D721Med (cell line): ENCODE data around the gene CTNNA3.

Experiments
- DNase-seq: peaks from one replicate; pipeline ENCODE4 v3.0.0; 2011; ENCODE audit warnings: low spot score; ENCODE audit not compliant: insufficient read length
- FAIRE-seq: peaks from 2 replicates; lab custom pipeline; 2011; peaks lifted over from hg19 to GRCh38; lab: Jason Lieb, UNC
- TF ChIP-seq, protein P1 (sequence below): IDR thresholded peaks from 2 replicates; pipeline ENCODE4 v1.5.1; 2012; ENCODE audit warnings: mild to moderate bottlenecking, control low read depth; ENCODE audit not compliant: insufficient read depth; ENCODE audit errors: missing control alignments

CTNNA3 gene

DNA sequence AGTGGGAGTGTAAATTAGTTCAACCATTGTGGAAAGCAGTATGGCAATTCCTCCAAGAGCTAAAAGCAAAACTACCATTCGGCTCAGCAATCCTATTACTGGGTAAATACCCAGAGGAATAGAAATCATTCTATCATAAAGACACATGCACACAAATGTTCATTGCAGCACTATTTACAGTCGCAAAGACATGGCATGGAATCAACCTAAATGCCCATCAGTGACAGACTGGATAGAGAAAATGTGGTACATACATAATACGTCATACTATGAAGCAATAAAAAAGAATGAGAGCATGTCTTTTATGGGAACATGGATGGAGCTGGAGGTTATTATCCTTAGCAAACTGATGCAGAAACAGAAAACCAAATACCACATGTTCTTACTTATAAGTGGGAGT is 1646.7 kb downstream of the CTNNA3 start:
- FAIRE-seq (no peak), DNase-seq (no peak)
- TF ChIP-seq, protein P1, sequence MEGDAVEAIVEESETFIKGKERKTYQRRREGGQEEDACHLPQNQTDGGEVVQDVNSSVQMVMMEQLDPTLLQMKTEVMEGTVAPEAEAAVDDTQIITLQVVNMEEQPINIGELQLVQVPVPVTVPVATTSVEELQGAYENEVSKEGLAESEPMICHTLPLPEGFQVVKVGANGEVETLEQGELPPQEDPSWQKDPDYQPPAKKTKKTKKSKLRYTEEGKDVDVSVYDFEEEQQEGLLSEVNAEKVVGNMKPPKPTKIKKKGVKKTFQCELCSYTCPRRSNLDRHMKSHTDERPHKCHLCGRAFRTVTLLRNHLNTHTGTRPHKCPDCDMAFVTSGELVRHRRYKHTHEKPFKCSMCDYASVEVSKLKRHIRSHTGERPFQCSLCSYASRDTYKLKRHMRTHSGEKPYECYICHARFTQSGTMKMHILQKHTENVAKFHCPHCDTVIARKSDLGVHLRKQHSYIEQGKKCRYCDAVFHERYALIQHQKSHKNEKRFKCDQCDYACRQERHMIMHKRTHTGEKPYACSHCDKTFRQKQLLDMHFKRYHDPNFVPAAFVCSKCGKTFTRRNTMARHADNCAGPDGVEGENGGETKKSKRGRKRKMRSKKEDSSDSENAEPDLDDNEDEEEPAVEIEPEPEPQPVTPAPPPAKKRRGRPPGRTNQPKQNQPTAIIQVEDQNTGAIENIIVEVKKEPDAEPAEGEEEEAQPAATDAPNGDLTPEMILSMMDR, result no peak

- no peak for DNase-seq
- FAIRE-seq, result no peak
These were observed 1650.1 kb downstream of the CTNNA3 start for GRCh38 chr10:66045859-66046258.

GRCh38 chr10:66041771-66042170 is 1654.2 kb downstream of the CTNNA3 start:
- FAIRE-seq, result no peak
- DNase-seq, result no peak
- TF ChIP-seq, protein P1, result no peak

More at GRCh38 chr10:66045859-66046258, 1650.1 kb downstream of the CTNNA3 start:
- TF ChIP-seq, protein P1, result no peak

DNA sequence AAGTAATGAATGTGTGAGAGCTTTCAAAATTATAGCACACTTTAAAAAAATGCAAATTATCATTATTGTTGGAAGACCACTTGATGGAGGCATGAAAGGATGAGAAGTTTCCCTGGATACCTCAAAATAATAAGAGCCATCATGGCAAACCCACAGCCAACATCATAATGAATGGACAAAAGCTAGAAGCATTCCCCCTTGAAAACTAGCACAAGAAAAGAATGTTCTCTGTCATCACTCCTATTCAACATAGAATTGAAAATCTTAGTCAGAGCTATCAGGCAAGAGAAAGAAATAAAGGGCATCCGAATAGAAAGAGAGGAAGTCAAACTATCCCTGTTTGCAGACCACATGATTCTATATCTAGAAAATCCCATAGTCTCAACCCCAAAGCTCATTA is 1657.4 kb downstream of the CTNNA3 start:
- DNase-seq, result no peak
- no peak for FAIRE-seq
- TF ChIP-seq, protein P1, result no peak

- DNase-seq (no peak), FAIRE-seq (no peak)
- TF ChIP-seq, protein P1, result no peak
These were observed 1669.7 kb downstream of the CTNNA3 start for GRCh38 chr10:66026321-66026720.

- TF ChIP-seq, protein P1, result no peak
- no peak for FAIRE-seq
- no peak for DNase-seq
These were observed 1670.8 kb downstream of the CTNNA3 start for GRCh38 chr10:66025186-66025585.

DNA sequence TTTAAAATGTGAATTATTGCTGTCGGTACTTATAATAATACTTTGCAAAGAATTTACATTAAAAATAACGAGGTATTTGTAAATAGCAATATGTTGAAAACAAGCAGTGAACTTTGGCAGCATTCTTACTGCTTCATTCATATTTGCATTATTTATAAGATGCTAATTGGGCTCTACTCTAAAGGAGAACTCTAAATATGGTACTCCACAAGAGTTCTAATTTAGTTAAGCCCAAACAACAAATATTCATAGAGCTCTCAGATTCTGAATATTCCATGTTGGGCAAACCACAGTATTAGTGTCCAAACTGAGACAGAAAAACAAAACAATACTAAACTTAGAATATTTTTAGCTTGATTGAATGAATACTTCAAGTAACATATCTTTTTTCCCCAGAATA is 1674.6 kb downstream of the CTNNA3 start:
- no peak for FAIRE-seq
- TF ChIP-seq, protein P1, result no peak
- no peak for DNase-seq
